ENCODE results near the gene FBXW11. TPM values are rescaled to one million over a fixed set of nuclear protein-coding genes. Genes with fewer than 3 reads are reported as not detected.

The FBXW11 gene
- total and polyA plus RNA-seq, 10 of the 15 experiments (the other 5 are each of a cell fraction or from before 2014, with no cell fraction given): 4.3 to 61.5 (median 40.0) TPM

DNA sequence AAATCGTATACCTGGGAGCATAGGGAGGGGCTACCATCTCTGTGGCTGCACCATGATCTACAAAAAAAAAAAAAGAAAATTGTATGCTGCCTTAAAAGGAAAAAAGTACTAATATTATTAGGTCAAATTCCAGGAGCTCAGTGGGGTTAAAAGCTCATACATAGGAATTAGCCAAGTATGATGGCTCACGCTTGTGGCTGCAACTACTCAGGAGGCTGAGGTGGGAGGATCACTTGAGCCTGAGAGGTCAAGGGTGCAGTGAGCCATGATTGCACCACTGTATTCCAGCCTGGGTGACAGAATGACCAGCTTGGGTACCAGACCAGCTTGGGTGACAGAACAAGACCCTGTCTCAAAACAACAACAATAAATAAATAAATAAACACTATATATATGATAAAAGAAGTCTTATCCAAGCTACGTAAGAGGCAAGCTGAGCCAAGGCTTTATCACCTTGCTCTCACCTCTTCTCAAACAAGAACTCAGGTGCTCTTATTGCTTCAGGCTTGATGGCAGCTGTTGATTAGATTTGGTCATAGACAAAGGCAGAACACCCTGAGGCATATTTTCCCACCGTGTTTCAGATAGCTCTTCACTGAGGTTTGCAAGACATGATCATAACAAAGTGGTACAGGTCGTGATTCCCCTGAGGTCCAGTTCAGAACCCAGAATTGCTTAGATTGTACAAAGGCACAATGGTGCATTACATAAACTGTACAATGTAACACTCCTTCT lies 3.3 kb upstream of the FBXW11 start (continued):
- TF ChIP-seq, protein P1, sequence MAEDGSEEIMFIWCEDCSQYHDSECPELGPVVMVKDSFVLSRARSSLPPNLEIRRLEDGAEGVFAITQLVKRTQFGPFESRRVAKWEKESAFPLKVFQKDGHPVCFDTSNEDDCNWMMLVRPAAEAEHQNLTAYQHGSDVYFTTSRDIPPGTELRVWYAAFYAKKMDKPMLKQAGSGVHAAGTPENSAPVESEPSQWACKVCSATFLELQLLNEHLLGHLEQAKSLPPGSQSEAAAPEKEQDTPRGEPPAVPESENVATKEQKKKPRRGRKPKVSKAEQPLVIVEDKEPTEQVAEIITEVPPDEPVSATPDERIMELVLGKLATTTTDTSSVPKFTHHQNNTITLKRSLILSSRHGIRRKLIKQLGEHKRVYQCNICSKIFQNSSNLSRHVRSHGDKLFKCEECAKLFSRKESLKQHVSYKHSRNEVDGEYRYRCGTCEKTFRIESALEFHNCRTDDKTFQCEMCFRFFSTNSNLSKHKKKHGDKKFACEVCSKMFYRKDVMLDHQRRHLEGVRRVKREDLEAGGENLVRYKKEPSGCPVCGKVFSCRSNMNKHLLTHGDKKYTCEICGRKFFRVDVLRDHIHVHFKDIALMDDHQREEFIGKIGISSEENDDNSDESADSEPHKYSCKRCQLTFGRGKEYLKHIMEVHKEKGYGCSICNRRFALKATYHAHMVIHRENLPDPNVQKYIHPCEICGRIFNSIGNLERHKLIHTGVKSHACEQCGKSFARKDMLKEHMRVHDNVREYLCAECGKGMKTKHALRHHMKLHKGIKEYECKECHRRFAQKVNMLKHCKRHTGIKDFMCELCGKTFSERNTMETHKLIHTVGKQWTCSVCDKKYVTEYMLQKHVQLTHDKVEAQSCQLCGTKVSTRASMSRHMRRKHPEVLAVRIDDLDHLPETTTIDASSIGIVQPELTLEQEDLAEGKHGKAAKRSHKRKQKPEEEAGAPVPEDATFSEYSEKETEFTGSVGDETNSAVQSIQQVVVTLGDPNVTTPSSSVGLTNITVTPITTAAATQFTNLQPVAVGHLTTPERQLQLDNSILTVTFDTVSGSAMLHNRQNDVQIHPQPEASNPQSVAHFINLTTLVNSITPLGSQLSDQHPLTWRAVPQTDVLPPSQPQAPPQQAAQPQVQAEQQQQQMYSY (CRISPR knock-in tag; IDR thresholded peaks at IDR 0.05): no peak
- no peak for TF ChIP-seq POLR2A (IDR thresholded peaks at IDR 0.05; ENCODE audit: low read depth, low read length)
- TF ChIP-seq, protein P2, sequence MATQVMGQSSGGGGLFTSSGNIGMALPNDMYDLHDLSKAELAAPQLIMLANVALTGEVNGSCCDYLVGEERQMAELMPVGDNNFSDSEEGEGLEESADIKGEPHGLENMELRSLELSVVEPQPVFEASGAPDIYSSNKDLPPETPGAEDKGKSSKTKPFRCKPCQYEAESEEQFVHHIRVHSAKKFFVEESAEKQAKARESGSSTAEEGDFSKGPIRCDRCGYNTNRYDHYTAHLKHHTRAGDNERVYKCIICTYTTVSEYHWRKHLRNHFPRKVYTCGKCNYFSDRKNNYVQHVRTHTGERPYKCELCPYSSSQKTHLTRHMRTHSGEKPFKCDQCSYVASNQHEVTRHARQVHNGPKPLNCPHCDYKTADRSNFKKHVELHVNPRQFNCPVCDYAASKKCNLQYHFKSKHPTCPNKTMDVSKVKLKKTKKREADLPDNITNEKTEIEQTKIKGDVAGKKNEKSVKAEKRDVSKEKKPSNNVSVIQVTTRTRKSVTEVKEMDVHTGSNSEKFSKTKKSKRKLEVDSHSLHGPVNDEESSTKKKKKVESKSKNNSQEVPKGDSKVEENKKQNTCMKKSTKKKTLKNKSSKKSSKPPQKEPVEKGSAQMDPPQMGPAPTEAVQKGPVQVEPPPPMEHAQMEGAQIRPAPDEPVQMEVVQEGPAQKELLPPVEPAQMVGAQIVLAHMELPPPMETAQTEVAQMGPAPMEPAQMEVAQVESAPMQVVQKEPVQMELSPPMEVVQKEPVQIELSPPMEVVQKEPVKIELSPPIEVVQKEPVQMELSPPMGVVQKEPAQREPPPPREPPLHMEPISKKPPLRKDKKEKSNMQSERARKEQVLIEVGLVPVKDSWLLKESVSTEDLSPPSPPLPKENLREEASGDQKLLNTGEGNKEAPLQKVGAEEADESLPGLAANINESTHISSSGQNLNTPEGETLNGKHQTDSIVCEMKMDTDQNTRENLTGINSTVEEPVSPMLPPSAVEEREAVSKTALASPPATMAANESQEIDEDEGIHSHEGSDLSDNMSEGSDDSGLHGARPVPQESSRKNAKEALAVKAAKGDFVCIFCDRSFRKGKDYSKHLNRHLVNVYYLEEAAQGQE (IDR thresholded peaks at IDR 0.05; ENCODE audit: low read depth, low read length): no peak
